Ascending aorta (tissue), 2 donors: ENCODE data around the gene C17orf100. TPM values are rescaled to one million over a fixed set of nuclear protein-coding genes. Genes with fewer than 3 reads are reported as not detected.
"Not testable (repeated sequence)": the region's sequence is repeated elsewhere in the genome, so short reads cannot be mapped to it uniquely, and the experiment has no call there.

Source experiments
- DNase-seq, 2 donors: peaks; one replicate each; pipeline ENCODE4 v3.0.0-alpha.2; 2019; ENCODE audit warnings: low spot score in 2 of 2
- H3K27ac ChIP-seq, 2 donors: fragments of 200-600 bp; sonication (generic); one replicate each; pipeline ENCODE4 v1.5.1; 2016 to 2017; ENCODE audit warnings: mild to moderate bottlenecking in 1 of 2
- H3K27me3 ChIP-seq: fragments of 200-600 bp; sonication (generic); one replicate; pipeline ENCODE4 v1.5.1; 2017
- H3K36me3 ChIP-seq, 2 donors: fragments of 200-600 bp; sonication (generic); one replicate each; pipeline ENCODE4 v1.5.1; 2016
- H3K4me1 ChIP-seq, 2 donors: fragments of 200-600 bp; sonication (generic); one replicate each; pipeline ENCODE4 v1.5.1; 2016 to 2017; ENCODE audit warnings: mild to moderate bottlenecking in 1 of 2
- H3K4me3 ChIP-seq, 2 donors: fragments of 200-600 bp; sonication (generic); one replicate each; pipeline ENCODE4 v1.5.1; 2016 to 2017; ENCODE audit warnings: mild to moderate bottlenecking in 1 of 2
- H3K9me3 ChIP-seq, 2 donors: fragments of 200-600 bp; sonication (generic); one replicate each; pipeline ENCODE4 v1.5.1; 2016
- CTCF ChIP-seq, 3 experiments: fragments of 200-600 bp in 2 of 3; fragments of 450-650 bp in 1 of 3; sonication (generic) in 2 of 3; IDR thresholded peaks; one replicate each; pipeline ENCODE4 v1.5.1; 2016 to 2019; ENCODE audit warnings: antibody characterized with exemption in 3 of 3, mild to moderate bottlenecking in 1 of 3, moderate library complexity in 1 of 3
- intact Hi-C: fragments of 100-400 bp; cut with DNase I; formaldehyde crosslinking; loops from one replicate; pipeline ENCODE4 v1.15.1; 2023
- total RNA-seq: library from RNA; depleted of rRNA; stranded (reverse); fragments of >200 nt; gene quantifications from one replicate; pipeline ENCODE4 v1.1.0, GENCODE V29; 2016

Gene C17orf100
- total RNA-seq, 1 donor from 2014 or later: 4.3 TPM

DNA sequence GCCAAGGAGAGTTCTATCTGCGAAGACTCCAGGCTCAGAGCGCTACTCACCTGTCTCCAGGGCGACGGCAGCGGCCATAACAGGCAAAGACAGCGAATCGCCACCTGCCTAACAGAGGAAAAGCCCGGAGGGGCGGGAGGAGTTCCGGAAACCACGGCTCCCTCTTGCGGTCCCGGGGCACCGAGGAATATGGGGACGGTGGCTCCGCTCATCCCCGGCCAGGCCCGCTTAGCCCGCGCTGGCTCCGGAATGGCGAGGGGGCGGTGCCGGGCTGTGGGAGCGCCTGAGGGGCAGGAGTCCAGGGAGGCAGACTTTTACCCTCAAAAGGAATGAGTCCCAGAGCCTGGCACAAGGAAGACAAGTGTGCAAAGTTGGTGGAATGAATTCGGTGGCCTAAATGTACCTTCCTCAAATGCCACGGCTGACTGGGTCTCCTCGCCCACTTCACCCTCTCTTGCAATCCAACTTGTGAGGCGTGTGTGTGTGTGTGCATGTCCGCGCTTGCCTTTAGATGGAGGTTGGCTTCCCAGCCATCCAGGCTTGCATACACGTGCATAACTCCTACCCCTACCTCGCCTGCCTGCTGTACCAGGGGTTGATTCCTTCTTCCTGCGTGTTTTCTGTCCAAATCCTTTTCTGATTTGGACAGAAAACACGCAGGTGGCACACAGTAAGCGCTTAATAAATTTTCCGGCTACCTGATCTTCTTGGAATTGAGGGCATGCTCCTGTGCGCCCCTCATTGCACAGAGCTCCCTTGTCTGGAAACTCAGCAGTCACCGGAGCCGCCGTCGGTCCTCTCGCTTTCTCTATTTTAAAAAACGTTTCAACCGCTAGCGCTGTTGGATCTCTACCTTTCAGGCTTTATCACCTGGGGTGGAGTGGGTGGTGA is 3.5 kb downstream of the C17orf100 start:
- Histone ChIP-seq H3K27ac (no peak overlapping the region), H3K27me3 (no peaks in the 10 kb centered on the region), H3K4me3 (no peak overlapping the region), H3K4me1 (peaks cover 0 to 10% of the 10 kb centered on the region in 2 donors), H3K36me3 (no peaks in the 10 kb centered on the region), H3K9me3 (peaks cover 0 to 5% of the 10 kb centered on the region in 2 donors)
- no peak for TF ChIP-seq CTCF (IDR thresholded peaks at IDR 0.05)
- no peak for DNase-seq
- intact Hi-C loops: loop anchor here (5.0 to 10.0 kb wide), 4 partner anchors 97 to 1170 kb away; partner anchors contain the start of genes DERL2, MIS12, PIMREG and RNASEK

DNA sequence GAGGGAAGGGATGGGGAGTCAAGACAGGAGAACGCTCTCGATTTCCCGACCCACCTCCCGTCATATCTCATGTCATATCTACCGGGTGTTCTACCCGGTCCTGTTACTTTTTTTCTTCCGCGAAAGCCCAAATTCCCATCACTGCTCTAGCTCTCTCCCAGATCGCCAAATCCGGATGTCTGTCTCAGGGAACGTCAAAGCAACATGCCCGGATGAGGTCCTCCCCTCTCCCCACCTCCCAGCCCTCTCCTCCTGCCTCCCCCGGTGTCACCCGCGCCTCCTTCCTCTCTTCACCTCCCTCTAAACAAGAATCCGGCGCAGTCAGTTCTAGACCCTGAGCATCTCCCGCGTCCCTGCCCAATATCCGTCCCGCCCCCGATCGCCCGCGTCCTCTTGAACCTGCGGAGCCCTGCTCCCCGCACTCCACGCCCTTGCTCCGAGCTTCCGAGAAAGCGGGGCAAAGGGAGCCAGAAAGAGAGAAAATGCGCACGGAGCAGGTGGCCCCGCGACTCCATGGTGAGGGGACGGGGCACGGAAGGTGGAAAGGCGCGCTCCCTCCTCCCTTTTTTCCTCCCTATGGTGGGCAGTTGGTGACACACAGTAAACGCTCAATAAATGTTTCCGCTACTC is 4.3 kb downstream of the C17orf100 start:
- not testable (repeated sequence) for H3K27me3 ChIP-seq, H3K9me3 ChIP-seq, H3K36me3 ChIP-seq, H3K4me1 ChIP-seq, DNase-seq, H3K27ac ChIP-seq, H3K4me3 ChIP-seq
- intact Hi-C loops: loop anchor here (10.0 kb wide), 1 partner anchor 1171 kb away; the partner anchor contains the start of genes DERL2 and MIS12

DNA sequence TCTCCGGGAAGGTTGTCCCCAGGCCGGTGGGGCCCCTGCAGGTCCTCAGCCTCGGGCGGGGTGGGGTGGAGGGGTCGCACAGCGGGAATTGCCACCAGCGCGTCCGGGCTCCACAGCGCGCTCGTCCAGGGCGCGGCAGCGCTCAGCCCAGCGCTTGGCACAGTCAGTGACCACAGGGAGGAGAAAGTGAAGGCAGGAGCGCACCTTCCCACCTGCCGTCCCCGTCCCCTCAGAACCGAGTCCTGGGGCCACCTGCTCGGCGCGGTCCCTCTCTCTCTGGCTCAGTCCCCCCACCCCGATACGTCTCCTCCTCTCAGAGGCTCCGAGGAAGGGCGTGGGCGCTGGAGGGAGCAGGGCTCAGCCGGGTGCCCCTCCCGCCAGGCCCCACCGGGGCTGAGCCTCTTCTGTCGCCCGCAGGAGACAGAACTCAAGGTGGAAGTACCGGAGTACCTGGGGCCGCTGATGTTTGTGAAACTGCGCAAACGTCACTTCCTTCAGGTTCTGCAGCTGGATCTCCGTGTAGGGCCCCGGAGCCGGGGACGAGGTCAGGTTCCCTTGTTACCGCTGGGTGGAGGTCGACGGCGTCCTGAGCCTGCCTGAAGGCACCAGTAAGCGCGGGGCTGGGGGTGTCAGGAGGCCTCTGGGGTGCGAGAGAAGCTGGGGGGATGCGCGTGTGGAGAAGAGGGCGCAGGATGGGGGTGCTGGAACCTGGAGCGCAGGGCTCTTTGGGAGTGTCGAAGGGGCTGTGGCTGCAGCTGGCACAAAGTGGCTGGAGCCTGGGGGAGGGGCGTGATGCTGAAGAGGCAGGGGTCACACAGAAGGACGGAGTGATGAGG is 5.5 kb downstream of the C17orf100 start:
- H3K27me3 ChIP-seq, H3K4me1 ChIP-seq, H3K27ac ChIP-seq, H3K36me3 ChIP-seq, H3K4me3 ChIP-seq, DNase-seq, H3K9me3 ChIP-seq: not testable (repeated sequence)
- intact Hi-C loops: loop anchor here (10.0 kb wide), 1 partner anchor 1172 kb away; the partner anchor contains the start of genes DERL2 and MIS12

GRCh38 chr17:6657633-6658287 is 6.2 kb downstream of the C17orf100 start:
- TF ChIP-seq CTCF (IDR thresholded peaks at IDR 0.05): no peak
- no peak overlapping the region for H3K27ac ChIP-seq
- no peak overlapping the region for H3K4me3 ChIP-seq
- intact Hi-C loops: loop anchor here (10.0 kb wide), 1 partner anchor 1173 kb away; the partner anchor contains the start of genes DERL2 and MIS12
- H3K27me3 ChIP-seq: no peaks in the 10 kb centered on the region
- no peaks in the 10 kb centered on the region for H3K36me3 ChIP-seq
- H3K4me1 ChIP-seq: no peaks in the 10 kb centered on the region
- DNase-seq: no peak
- peaks cover 0 to 5% of the 10 kb centered on the region in 2 donors for H3K9me3 ChIP-seq

GRCh38 chr17:6658411-6658810 is 6.8 kb downstream of the C17orf100 start:
- H3K36me3 ChIP-seq, H3K9me3 ChIP-seq, H3K27me3 ChIP-seq, H3K27ac ChIP-seq, DNase-seq, H3K4me3 ChIP-seq, H3K4me1 ChIP-seq: not testable (repeated sequence)
- intact Hi-C loops: loop anchor here (10.0 kb wide), 1 partner anchor 1174 kb away; the partner anchor contains the start of genes DERL2 and MIS12

- Histone ChIP-seq H3K36me3 (no peaks in the 10 kb centered on the region), H3K4me3 (no peak overlapping the region), H3K9me3 (no peaks in the 10 kb centered on the region), H3K27me3 (no peaks in the 10 kb centered on the region), H3K27ac (no peak overlapping the region), H3K4me1 (no peaks in the 10 kb centered on the region)
- no peak for DNase-seq
- TF ChIP-seq CTCF (IDR thresholded peaks at IDR 0.05): no peak
- intact Hi-C loops: no loop called here
Observed at GRCh38 chr17:6660101-6660500, 8.5 kb downstream of the C17orf100 start.
